ENCODE results near the gene PAMR1. TPM values are rescaled to one million over a fixed set of nuclear protein-coding genes. Genes with fewer than 3 reads are reported as not detected.
"Not testable (repeated sequence)": the region's sequence is repeated elsewhere in the genome, so short reads cannot be mapped to it uniquely, and the experiment has no call there.

The PAMR1 gene
- total RNA-seq, 1 donor from 2014 or later = 63.2 TPM

DNA sequence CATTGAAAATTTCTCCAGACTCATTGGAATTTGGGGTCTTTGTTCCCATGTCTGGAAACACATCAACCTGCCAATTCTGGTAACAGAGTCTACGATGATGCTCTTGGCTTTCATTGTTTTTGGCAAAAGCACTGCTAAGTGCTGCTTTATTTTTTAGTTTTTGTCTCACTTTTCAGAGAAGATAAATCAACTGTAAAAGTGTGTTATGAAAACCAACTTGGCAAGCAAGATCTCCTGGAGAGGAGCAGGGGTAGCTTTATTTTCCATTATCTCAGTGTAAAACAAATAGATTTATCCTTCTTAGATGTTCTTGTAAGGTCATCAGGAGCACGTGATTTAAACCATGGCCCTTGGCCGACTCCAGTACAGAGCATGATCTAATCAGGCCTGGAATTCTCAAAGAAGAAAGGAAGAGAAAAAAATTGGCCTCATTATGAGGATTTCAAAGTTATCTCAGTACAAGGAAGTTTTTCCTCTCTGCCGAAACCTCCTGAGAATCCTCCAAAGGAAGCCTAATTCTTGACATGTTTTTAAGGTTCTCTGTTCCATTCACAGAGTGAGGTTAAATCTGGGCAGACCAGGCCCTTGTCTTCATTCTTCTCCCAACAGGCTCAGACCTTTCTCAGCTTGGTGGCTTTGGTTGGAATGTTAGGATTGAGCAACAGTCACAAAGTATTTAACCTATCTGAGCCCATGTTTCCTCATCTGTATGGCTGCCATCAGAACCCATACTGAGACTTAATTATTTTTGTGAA is 16.4 kb upstream of the PAMR1 start:
- peak; percentile 80 for DNase-seq

DNA sequence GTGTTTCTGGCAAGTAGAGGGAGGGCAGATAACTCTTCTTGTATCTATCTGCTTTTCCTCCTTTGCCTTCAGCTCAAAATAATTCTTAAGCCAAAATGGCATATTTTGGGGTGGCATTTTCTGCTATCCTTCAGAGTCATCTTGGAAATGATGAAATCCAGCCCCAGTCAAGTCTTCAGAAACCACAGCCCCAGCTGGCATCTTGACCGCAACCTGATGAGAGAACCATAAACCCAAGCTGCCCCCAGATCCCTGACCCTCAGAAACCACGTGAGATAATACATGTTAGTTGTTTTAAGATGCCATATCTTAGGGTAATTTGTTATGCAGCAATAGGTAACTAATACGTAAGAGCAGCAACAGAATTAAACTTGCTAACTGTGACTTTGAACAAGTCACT is 15.1 kb upstream of the PAMR1 start:
- DNase-seq = no peak

DNA sequence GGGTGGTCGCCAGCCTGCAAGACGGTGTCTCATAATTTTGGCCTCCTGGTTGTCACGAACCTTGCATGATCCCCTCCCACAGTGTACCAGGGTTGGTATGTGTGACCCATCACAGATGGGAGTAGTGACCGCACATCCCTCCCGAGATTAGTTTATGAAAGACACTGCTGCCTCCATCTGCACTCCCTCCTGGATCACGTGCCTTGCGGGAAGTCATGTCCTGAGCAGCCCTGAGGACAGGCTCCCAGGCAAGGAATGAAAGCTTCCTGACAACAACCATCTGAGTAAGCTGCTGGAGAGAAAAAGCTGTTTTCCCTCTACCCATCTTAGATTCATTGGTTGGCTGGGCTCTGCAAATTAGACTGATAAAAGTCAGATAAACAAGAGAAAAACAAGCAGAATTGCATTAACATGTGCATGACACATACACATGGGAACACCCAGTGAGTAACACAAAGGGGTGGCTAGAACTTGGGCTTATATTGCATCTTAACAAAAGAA is 14.4 kb upstream of the PAMR1 start:
- DNase-seq = no peak

DNA sequence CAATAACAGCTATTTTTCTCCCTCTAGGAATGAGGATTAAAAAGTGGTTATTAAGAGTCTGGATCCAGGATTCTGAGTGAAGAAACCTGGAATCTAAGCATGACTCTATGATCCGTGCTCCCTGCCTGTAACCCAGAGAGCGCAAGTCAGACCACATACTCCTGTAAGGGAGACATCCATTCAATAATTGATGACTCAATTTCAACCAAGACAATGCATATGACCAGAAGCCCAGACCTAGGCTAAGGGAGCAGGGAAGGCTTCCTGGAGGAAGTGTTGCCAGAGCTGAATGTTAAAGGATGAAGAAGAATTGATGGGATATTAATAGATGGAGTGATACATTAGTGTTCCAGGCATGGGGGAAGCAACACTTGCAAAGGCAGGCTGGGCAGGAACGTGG is 13.8 kb upstream of the PAMR1 start:
- no peak for DNase-seq

DNA sequence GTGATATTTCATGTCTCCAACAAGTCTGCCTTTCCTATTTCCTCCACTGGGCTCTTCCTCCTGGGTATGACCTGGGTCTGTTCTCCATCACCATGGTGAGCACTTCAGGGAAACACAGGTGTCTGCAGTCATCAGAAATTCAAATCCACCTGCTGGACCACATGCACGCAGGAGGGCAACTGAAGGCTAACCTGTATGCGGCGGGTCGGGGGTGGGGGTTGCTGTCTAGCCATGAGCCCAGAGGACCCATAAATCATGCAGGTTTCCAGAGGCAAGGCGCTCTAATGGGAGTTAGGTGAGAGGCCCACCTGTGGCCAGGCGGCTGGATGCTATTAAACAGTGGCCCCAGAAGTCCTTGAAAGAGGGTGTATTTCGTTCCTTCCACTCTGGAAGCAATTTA is 11.1 kb upstream of the PAMR1 start:
- no peak for DNase-seq

DNA sequence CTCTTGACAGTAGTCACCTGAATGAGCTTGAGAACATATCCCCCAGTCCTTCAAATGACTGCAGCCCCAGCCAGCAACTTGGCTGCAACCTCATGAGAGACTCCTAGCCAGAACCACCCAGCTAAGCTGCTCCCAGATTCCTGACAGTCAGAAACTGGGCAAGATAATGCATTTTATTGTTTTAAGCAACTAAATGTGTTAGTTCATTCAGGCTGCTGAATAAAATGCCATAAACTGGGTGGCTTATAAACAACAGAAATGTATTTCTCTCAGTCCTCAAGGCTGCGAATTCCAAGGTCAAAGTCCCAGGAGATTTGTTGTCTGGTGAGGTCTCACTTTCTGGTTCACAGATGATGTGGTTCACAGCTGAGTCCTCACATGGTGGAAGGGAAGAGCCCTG is 5.8 kb upstream of the PAMR1 start:
- DNase-seq = no peak

DNA sequence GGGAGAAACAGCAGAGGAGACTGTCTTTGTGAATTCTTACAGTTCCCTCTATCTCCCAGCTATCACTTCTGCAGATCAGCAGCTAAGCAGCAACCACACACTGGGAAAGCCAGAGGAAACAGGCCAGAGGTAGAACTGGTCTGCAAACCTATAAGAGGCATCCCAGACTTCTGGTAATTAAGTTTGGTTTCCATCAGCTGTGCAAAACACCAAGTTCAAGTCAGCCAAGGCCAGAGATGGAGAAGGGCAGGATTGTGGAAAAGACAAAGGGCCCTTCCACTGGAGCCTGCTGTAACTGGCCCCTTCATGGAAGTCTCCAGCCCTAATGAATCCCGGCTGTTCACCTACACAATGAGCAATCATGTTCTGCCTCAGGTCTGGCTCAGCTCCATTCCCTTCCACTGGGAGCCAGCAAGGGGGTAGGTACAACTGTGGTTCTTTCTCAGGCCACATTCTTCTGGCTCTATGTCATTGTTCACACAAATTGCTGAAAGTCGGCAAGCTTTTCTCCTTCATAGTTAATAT is 4.6 kb upstream of the PAMR1 start:
- peak; percentile 76 for DNase-seq

DNA sequence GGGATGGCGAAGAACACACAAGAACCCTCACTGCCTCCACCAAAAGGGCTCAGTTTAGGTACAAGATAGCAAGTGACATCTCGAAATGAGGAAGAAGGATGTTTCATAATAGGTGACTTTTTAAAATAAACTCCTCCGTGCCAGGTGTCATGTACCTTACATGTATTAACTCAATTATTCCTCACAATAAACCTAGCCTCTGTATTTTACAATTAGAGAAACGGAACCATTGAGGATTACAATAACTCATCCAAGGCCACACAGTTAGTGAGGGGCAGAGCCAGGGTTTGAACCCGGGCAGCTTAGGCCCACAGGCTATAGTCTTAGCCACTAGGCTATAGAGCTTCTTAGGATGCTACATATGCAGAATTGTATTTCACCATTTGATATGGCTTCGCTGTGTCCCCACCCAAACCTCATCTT is 965 bp upstream of the PAMR1 start:
- no peak for DNase-seq

DNA sequence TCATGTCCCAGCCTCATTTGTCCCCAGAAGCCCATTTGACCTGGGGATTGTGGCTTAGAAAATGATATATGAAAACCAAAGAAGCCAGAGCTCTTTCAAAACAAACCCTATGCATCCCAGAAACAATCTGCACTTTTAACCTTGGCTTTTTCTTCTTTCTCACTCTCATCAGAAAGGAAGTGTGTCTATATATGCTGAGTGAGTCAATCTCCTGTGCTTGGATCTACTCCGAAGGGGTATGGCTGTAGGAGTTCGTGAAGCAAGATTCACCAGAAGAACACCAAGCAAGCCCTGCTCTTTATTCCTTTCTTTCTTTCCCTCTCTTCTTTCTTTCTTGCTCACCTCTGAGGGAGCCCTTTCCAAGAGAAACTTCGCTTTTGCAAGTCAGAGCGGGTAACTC is 636 bp downstream of the PAMR1 start:
- no peak for DNase-seq

DNA sequence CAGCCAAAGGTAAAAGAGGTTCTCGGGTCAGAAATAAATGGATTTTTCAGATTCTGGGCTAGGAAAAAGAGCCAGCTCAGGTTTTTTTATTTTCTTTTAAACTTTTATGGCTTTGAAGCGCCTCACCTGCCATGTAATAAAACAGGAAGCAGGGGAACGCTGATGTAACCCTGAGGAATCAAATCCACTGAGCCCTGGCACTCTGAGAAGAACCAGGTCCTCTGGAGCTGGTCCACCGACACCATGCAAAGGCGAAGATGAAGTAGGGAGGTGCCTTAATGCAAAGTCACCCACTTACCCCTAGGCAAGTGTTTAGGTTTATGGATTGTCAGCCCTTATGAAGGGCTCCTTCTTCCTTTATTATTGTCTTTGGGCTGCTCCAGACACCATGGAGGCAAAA is 1.6 kb downstream of the PAMR1 start:
- DNase-seq = no peak

DNA sequence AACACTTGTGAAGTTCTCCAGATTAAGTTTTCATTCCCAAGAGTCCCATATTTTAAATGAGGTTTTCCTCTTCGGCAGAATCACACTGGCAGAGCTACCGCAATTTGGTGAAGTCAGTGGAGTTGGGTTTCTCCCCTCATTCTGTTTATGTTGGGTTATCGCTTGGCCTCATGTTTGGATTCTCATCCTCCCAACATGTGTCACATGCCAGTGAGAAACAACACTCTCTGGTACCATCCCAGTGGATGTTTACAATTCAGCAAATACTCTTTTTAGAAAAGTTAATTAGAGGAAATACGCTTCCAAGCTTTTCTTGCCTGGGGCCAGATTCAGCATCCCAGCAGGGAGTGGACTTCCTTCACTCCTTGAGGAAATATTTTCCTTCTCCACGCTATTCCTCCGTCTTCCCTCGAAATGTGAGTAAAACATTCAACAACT is 2.1 kb downstream of the PAMR1 start:
- DNase-seq = no peak

DNA sequence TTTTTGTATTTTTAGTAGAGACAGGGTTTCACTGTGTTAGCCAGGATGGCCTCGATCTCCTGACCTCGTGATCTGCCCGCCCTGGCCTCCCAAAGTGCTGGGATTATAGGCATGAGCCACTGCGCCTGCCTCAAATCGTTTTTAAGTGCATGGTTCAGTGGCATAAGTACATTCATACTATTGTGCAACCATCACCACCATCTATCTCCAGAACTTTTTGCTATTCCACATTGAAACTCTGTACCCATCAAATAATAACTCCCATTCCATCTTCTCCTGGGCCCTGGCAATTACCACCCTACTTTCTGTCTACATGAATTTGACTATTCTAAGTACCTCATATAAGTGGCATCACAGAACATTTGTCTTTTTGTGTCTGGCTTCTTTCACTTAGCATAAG is 3.3 kb downstream of the PAMR1 start:
- DNase-seq = not testable (repeated sequence)

DNA sequence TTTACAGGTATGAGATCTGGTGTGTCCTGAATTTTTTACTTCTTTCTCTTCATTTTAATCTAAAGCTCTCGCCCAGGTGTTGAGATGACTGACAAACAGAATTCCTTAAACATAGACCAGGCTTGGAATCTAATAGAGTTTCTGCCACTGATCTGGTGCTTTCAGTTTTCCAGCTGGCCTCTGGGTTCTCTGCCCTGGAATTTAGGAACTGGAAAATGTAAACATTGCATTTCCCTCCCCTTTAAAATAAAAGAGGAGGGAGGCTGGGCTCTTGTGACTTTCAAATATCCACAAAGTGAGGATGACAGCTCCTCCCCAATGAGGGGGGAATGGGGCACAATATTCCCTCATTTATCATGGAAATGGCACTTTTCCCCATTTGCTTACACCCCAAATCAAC is 5.0 kb downstream of the PAMR1 start:
- DNase-seq = no peak

DNA sequence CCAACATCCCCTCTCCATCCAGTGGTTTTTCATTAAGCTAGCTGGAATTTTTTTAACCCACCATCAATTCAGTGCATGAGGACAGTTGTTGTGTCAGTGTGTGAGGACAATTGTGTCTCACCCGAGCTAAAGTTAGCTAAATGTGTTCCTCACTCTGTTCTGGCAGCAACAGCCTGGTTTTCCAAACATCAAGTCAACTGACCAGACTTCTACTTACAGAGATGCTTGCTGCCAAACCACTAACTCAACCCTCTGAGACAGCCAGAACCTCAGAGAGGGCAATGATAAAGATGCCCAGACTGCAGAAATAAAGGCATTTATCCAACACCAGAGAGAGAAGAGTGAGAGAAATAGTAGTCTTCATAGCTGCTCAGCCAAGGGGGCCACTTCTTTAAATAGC is 6.7 kb downstream of the PAMR1 start:
- DNase-seq = no peak

DNA sequence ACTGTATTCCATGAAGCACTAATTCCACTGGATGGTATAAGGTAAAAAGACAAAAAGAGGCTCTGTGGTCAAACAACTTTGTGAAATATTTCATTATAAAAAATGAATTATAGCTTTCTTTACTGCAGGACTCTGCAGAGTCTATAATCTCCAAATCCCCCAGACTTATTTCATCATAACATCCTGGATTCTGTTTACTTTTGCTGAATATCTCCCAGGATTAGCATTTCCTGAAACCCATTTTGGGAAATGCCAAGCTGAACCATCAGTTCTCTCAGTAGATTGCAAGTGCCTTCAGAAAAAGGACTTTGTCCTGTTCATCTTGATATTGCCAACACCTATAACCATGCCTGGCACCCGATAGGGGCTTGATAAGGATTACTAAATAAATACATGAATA is 7.9 kb downstream of the PAMR1 start:
- DNase-seq = no peak

DNA sequence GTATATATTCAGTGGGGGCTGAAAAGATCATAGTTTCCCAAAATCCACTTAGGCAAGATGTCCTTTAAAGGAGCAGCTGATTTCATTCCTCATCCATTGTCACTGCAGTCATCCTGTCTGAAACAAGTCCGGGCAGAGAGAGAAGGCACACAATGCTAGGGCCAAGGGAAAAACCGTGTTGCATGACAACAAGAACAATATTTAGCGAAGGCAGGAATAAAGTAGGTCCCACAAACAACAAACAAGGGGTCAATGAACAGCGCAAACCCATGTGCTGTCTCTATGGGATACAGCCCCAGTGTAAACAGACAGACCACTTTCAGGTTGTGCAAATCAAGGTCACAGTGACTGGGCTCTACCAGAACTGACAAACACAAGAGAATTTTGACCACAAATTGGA is 9.0 kb downstream of the PAMR1 start:
- DNase-seq = no peak

DNA sequence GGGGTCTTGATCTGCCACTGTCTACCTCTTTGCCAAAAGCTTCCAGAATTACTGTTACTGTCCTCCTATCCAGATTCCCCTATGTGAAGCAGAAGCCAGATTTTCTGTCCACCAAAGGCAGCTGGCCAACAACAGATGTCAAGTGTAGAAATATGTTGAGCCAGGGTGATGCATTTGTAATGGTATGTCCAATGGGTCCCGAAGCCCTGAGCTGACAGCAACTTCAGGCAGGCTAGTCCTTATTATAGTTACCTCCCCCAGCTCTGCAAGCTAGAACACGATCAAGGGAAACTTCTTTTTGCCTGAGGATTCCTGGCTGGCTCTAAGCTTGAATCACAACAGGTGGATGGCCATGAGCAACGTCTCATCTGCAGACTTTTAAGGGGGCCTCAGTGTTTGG is 10.2 kb downstream of the PAMR1 start:
- DNase-seq = peak; percentile 92

DNA sequence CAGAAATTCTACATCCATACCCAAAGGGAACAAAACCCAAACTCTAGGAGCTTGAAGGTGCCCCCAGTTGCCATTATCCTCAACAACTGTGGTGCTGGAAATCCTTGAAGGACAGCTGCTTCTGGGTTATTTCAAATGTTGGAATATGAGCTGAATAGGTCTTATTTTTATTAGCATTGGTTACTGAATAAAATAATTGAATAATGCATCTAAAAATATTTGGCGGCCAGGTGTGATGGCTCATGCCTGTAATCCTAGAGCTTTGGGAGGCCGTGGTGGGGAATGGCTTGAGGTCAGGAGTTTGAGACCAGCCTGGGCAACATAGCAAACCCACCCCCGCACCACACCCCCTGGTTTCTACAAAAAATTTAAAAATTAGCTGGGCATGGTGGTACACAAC is 10.9 kb downstream of the PAMR1 start:
- no peak for DNase-seq

DNA sequence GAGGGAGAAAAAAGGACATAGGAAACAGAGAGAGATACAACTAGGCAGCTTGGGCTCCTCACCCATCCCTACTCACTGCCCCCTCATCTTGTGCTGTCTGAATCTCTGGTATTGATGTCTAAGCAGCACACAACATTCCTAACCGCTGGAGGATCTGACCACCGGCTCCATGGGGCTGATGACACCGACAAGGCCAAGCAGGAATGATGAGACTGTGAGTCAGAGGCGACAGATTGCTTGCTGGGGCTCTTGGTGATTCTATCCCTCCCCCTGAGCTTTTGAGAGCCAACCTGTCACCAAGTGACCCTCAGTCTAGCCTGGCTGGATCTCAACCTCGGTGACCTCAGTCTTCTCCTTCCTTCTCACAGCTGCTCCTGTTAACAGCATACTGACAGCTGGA is 13.8 kb downstream of the PAMR1 start:
- no peak for DNase-seq

DNA sequence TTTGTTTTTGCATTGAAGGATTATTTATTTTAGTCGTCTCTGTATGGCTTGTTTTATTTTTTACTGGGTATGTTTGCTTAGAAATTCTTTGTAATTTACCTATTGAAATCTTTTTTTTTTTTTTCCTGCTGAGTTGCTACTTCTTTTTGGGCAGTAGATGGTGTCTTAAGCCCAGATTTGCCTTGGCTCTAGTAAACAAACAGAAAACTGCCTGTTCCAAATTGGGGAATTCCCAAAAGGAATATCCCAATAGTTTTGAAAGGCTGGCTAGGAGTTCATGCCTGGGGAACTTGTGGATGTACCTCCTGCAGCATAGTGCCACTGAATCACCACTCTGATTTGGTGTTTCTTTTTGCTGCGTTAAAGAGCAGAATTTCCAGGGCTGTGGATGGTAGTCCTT is 17.7 kb downstream of the PAMR1 start:
- no peak for DNase-seq

DNA sequence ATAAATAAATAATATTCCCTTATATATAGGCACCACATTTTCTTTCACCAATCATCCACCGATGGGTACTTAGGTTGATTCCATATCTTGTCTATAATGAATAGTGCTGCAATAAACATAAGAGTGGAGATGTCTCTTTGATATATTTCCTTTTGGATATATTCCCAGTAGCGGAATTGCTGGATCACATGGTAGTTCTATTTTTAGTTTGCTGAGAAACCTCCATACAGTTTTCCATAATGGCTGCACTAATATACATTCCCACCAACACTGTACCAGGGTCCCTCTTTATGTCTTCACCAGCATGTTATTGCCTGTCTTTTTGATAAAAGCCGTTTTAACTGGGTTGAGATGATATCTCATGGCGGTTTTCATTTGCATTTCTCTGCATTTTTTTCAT is 23.6 kb downstream of the PAMR1 start:
- no peak for DNase-seq

DNA sequence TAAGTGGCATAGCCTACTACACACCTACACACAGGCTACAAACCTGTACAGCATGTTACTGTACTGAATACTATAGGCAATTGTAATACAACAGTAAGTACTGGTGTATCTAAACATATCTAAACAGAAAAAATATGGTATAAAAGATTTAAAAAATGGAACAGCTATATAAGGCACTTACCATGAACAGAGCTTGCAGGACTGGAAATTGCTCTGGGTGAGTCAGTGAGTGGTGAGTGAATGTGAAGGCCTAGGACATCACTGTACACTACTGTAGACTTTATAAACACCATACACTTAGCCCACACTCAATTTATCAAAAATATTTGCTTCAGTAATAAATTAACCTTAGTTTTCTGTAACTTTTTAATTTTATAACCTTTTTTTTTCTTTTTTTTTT is 24.7 kb downstream of the PAMR1 start:
- no peak for DNase-seq

DNA sequence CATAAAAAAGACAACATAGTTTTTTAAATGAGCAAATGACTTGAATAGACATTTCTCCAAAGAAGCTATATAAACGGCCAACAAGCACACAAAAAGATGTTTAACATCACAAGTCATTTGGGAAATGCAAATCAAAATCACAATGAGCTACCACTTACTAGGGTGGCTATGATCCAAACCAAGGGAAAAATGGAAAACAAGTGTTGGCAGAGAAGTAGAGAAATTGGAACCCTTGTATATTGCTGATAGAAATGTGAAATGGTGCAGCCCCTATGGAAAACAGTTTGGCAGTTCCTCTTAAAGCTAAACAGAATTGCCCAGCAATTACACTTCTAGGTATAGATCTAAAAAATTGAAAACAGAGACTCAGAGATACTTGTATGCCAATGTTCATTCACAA is 29.0 kb downstream of the PAMR1 start:
- DNase-seq = peak; percentile 58

DNA sequence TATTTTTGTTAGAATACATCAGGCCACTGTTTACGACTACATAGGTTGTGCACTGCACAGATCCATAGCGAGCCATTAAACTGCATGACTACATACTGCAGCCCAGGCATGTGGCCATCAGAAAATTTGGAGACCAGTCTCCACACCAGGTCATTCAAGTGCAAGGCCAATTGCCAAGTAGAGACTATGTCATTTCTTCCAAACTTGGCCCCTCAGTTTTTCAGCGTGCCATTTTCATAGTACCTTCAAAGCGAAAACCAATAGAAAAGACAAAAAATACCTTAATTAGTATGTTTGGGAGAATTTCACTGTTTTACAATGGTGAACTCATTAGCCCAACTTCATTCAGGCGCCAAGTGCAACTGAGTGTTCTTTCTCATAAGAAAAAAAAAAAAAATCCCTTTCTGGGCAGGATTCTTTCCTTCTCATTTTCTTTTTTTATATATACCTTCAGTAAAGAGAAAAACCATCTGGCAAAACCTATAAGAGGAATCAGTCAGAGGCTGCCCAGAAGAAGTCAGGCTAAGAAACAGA is 30.4 kb downstream of the PAMR1 start:
- DNase-seq = no peak
